MV-4-11 (cell line): ENCODE results near the gene GNAI2.

ENCODE experiments used
- DNase-seq: peaks from one replicate; lab custom pipeline; 2025; lab: John Stamatoyannopoulos, UW

GNAI2 gene

GRCh38 chr3:50235716-50236483 lies at the start of gene GNAI2:
Gene GNAI2 (plus strand): TSS chr3:50236204. CDS start chr3:50236336, 132 bp downstream.
- DNase-seq, result peak; percentile 99

GRCh38 chr3:50187750-50188149 lies 48.3 kb upstream of the GNAI2 start:
- no peak for DNase-seq

- peak; percentile 77 for DNase-seq
Measured at GRCh38 chr3:50189274-50189673, 46.7 kb upstream of the GNAI2 start.

GRCh38 chr3:50189989-50190388 lies 46.0 kb upstream of the GNAI2 start:
- DNase-seq, result no peak

- DNase-seq, result peak; percentile 63
Measured at GRCh38 chr3:50190936-50191660, 44.9 kb upstream of the GNAI2 start, which contains the start of gene GNAT1. Gene GNAT1 (plus strand): TSS chr3:50191610. CDS start chr3:50191726, 116 bp downstream.

GRCh38 chr3:50192124-50192523 lies 43.9 kb upstream of the GNAI2 start:
- DNase-seq, result no peak

GRCh38 chr3:50192689-50193141 lies 43.3 kb upstream of the GNAI2 start:
- peak; percentile 4 for DNase-seq

- DNase-seq, result no peak
Measured at GRCh38 chr3:50193286-50193685, 42.7 kb upstream of the GNAI2 start.

GRCh38 chr3:50193746-50194127 lies 42.3 kb upstream of the GNAI2 start:
- DNase-seq, result no peak

- DNase-seq, result peak; percentile 45
Measured at GRCh38 chr3:50194128-50194902, 41.7 kb upstream of the GNAI2 start.

- DNase-seq, result no peak
Measured at GRCh38 chr3:50194903-50195500, 41.0 kb upstream of the GNAI2 start.

- no peak for DNase-seq
Measured at GRCh38 chr3:50195501-50196252, 40.3 kb upstream of the GNAI2 start.

GRCh38 chr3:50196253-50196801 lies 39.7 kb upstream of the GNAI2 start:
- no peak for DNase-seq

- no peak for DNase-seq
Measured at GRCh38 chr3:50201573-50202315, 34.3 kb upstream of the GNAI2 start.

GRCh38 chr3:50202353-50203112 lies 33.5 kb upstream of the GNAI2 start:
- no peak for DNase-seq

- no peak for DNase-seq
Measured at GRCh38 chr3:50203113-50203808, 32.7 kb upstream of the GNAI2 start.

GRCh38 chr3:50203809-50204803 lies 31.9 kb upstream of the GNAI2 start:
- DNase-seq, result no peak
